Neural cell (in vitro differentiated cells): ENCODE measurements around the gene CDYL.

Source experiments
- CTCF ChIP-seq: fragments of 450-650 bp; IDR thresholded peaks from 2 replicates; pipeline ENCODE4 v1.5.1; 2014; ENCODE audit warnings: antibody characterized with exemption, mild to moderate bottlenecking, moderate library complexity; ENCODE audit not compliant: poor library complexity, severe bottlenecking
- EP300 ChIP-seq: fragments of 450-650 bp; conservative IDR thresholded peaks from 2 replicates; pipeline ENCODE4 v1.6.1; 2014; ENCODE audit warnings: antibody characterized with exemption, mild to moderate bottlenecking, moderate library complexity; ENCODE audit not compliant: poor library complexity, severe bottlenecking
- EZH2 ChIP-seq: fragments of 200-600, 300-800 bp; shearing (Covaris generic), sonication (generic); IDR thresholded peaks from 2 replicates; pipeline ENCODE4 v1.6.1; 2014; ENCODE audit warnings: antibody characterized with exemption, low read length, borderline replicate concordance, mild to moderate bottlenecking; ENCODE audit not compliant: insufficient read depth, poor library complexity, severe bottlenecking
- POLR2AphosphoS5 ChIP-seq: IDR thresholded peaks from 2 replicates; pipeline ENCODE4 v1.6.1; 2012
- REST ChIP-seq: IDR thresholded peaks from 2 replicates; pipeline ENCODE4 v1.6.1; 2012; ENCODE audit warnings: borderline replicate concordance

GRCh38 chr6:4969609-4970285, 193.5 kb downstream of the CDYL start:
- no peak for TF ChIP-seq CTCF
- no peak for TF ChIP-seq REST
- no peak for TF ChIP-seq EZH2
- TF ChIP-seq EP300 = no peak
- no peak for TF ChIP-seq POLR2AphosphoS5
